Measurements from ENCODE around the gene ADAT1. TPM values are rescaled to one million over a fixed set of nuclear protein-coding genes. Genes with fewer than 3 reads are reported as not detected.

ADAT1 gene
- total and polyA plus RNA-seq, 10 of the 15 experiments (the other 5 are each of a cell fraction or from before 2014, with no cell fraction given): 26.2 to 77.4 (median 55.8) TPM

GRCh38 chr16:75578212-75578611 lies 44.9 kb downstream of the ADAT1 start:
- no peak overlapping the region for H3K4me2 ChIP-seq (ENCODE audit: control insufficient read depth, insufficient read depth)
- peaks cover 1 to 15% of the 10 kb centered on the region in 2 experiments for H3K36me3 ChIP-seq (ENCODE audit: control insufficient read depth in 2 of 2, insufficient read depth in 2 of 2, low read length in 1 of 2)
- H3K27ac ChIP-seq (ENCODE audit: control insufficient read depth, insufficient read depth): no peak overlapping the region
- ChIA-PET RAD21 (ENCODE audit: unreplicated experiment) (no interaction called here), POLR2A (interaction anchor here (2.8 kb wide), 1 partner anchor 13 kb away, joined by 11 read pairs; the partner anchor contains the start of gene GABARAPL2), SMC1A (ENCODE audit: uncharacterized antibody, unreplicated experiment) (interaction anchor here (0.8 to 2.8 kb wide), 3 partner anchors 11 to 45 kb away, joined by 3 to 11 read pairs (median 6); partner anchors contain the start of genes ADAT1 and GABARAPL2), CTCF (interaction anchor here (1.3 to 1.8 kb wide), 3 partner anchors 22 to 61 kb away, joined by 3 to 7 read pairs (median 5); partner anchors contain the start of gene TMEM231)
- no peak overlapping the region for H3K4me3 ChIP-seq
- intact Hi-C loops (cut with micrococcal nuclease; ENCODE audit: unreplicated experiment) (no loop called here), in situ Hi-C loops (cut with MboI) (no loop called here)
- WGBS (ENCODE audit: insufficient coverage, insufficient replicate concordance, low lambda C conversion rate, missing lambda C conversion rate): 93% methylated on average over 7 of the region's 7 CpGs
- no peak overlapping the region for H2AFZ ChIP-seq (ENCODE audit: control insufficient read depth, low read depth, low read length)
- no peaks in the 10 kb centered on the region for H4K20me1 ChIP-seq (ENCODE audit: control insufficient read depth, insufficient read depth)
- peaks cover 20% of the 10 kb centered on the region for H3K79me2 ChIP-seq (ENCODE audit: control insufficient read depth, insufficient read depth, low read length)
- TF ChIP-seq, protein P1, sequence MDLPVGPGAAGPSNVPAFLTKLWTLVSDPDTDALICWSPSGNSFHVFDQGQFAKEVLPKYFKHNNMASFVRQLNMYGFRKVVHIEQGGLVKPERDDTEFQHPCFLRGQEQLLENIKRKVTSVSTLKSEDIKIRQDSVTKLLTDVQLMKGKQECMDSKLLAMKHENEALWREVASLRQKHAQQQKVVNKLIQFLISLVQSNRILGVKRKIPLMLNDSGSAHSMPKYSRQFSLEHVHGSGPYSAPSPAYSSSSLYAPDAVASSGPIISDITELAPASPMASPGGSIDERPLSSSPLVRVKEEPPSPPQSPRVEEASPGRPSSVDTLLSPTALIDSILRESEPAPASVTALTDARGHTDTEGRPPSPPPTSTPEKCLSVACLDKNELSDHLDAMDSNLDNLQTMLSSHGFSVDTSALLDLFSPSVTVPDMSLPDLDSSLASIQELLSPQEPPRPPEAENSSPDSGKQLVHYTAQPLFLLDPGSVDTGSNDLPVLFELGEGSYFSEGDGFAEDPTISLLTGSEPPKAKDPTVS (IDR thresholded peaks at IDR 0.05; ENCODE audit: low read depth, low read length): no peak
- no peak for TF ChIP-seq E2F8 (IDR thresholded peaks at IDR 0.05; ENCODE audit: low read depth, partially characterized antibody)
- no peaks in the 10 kb centered on the region for H3K9me3 ChIP-seq (replicated peaks; ENCODE audit: control insufficient read depth, insufficient read depth, low read length)
- BruUV-seq (replicated peaks): no TSS peak
- ATAC-seq (no peak), FAIRE-seq (no peak), DNase-seq (ENCODE audit: low read depth, low spot score) (no peak)
- peaks cover 45% of the 10 kb centered on the region for H3K4me1 ChIP-seq (ENCODE audit: control insufficient read depth, insufficient read depth, low read length)
- no peak overlapping the region for H3K9ac ChIP-seq (ENCODE audit: control insufficient read depth, insufficient read depth, low read length)
- no peaks in the 10 kb centered on the region for H3K27me3 ChIP-seq (replicated peaks in 1 of 2; ENCODE audit: control insufficient read depth in 2 of 2, insufficient read depth in 2 of 2, low read length in 1 of 2)

All from GM12878 (cell line).